ENCODE results near the gene DNAJC17.
A peak's percentile ranks its signal among the peaks of the same experiment; 100 is the strongest.

Gene DNAJC17

DNA sequence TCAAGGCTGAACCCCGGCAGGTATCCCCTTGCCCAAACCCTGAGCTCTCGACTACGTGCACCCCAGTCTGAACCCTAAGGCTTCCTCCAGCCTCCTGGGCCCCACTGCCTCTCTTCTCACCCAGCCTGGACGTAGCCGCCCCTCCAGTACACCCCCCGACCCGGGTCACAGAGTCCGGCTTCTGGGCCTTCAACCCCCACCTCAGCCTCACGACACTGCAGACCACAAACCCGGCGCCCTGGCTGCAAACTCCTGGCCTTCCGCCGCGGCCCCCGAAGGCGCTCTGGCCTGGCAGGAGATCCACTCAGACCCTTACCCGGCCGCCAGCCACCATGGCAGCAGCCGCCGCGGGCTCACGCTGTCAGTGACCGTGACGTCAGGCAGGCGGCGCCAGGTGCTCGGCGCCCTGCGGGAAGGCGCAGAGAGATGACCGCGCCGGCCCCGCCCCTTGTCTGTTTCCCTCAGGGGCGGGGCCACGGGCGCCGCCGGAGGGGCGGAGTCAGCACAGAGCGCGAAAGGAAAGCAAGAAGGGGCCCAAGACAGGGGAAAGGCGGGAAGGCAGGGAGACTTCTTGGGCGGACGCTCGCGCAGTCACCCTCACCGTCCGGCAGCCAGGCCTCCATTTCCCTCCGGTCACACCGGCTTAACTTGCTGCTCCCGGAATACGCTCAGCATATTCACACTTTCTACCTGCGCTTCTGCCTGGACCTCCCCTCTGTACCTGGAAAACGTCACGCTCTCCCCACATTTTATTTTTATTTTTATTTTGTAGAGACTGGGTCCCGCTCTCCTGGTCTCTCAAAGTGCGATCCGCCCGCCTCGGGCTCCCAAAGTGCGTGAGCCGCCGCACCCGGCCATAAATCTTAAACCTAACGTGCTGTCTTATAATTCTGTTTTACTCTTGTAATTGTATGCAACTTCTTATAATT, 52.1 kb downstream of the DNAJC17 start, which contains the start of gene RMDN3:
Gene RMDN3, minus strand, starts transcription at position 372 of the 929 bp plus-strand sequence. CDS start 471 bp downstream, outside the sequence.
- H3K4me3 ChIP-seq (replicated peaks; ENCODE audit: low read depth, low read length) = peak within 1 kb of the TSS; percentile 92
- DNase-seq (ENCODE audit: extremely low read depth, low read depth) = no peak
- TF ChIP-seq, protein P1, sequence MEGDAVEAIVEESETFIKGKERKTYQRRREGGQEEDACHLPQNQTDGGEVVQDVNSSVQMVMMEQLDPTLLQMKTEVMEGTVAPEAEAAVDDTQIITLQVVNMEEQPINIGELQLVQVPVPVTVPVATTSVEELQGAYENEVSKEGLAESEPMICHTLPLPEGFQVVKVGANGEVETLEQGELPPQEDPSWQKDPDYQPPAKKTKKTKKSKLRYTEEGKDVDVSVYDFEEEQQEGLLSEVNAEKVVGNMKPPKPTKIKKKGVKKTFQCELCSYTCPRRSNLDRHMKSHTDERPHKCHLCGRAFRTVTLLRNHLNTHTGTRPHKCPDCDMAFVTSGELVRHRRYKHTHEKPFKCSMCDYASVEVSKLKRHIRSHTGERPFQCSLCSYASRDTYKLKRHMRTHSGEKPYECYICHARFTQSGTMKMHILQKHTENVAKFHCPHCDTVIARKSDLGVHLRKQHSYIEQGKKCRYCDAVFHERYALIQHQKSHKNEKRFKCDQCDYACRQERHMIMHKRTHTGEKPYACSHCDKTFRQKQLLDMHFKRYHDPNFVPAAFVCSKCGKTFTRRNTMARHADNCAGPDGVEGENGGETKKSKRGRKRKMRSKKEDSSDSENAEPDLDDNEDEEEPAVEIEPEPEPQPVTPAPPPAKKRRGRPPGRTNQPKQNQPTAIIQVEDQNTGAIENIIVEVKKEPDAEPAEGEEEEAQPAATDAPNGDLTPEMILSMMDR (IDR thresholded peaks at IDR 0.05; ENCODE audit: low read depth, low read length, missing control alignments) = no peak

- DNase-seq (ENCODE audit: extremely low read depth, low read depth) = no peak
- H3K4me3 ChIP-seq (replicated peaks; ENCODE audit: low read depth, low read length) = peak overlapping the region; percentile 92
- TF ChIP-seq, protein P1 (IDR thresholded peaks at IDR 0.05; ENCODE audit: low read depth, low read length, missing control alignments) = no peak
These were observed 52.7 kb downstream of the DNAJC17 start for GRCh38 chr15:40754574-40754882.

DNA sequence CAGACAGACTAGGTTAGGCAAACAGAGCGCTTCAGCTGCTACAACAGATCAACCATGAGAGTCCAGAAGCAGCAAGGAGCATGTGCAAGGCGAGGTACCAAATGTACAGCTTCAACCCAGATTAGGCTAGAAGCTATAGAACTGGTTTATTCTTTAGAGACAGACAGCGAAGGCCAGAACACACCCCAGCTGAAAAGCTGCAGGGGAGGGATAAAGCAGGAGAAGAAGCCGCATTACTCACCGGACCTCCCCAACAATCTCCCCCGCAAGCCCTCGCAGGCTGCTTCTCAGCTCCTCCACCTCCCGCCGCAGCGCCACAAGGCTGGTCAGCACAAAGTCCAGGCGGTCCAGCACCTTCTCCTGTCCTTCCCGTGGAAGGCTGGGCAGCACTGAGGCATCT, 55.5 kb downstream of the DNAJC17 start:
- no peak for DNase-seq (ENCODE audit: extremely low read depth, low read depth)
- TF ChIP-seq, protein P1 (IDR thresholded peaks at IDR 0.05; ENCODE audit: low read depth, low read length, missing control alignments) = no peak
- no peak overlapping the region for H3K4me3 ChIP-seq (replicated peaks; ENCODE audit: low read depth, low read length)

GRCh38 chr15:40750885-40751284, 56.4 kb downstream of the DNAJC17 start:
- TF ChIP-seq, protein P1 (IDR thresholded peaks at IDR 0.05; ENCODE audit: low read depth, low read length, missing control alignments) = no peak
- no peak for DNase-seq (ENCODE audit: extremely low read depth, low read depth)
- H3K4me3 ChIP-seq (replicated peaks; ENCODE audit: low read depth, low read length) = no peak overlapping the region

DNA sequence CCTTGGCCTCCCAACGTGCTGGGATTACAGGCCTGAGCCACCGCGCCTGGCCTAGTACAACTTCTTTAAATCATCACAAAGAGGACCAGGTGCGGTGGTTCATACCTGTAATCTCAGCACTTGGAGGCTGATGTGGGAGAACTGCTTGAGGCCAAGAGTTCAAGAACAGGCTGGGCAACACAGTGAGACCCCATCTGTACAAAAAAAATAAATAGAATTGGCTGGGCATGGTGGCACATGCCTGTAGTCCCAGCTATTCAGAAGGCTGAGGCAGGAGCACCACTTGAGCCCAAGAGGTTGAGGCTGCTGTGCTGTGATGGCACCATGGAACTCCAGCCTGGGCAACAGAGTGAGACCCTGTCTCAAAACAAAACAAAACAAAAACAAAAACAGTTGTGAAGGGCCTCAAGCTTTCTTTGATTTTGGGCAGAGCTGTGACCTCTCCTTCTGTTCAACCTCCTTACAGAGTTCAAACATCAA, 58.1 kb downstream of the DNAJC17 start:
- no peak overlapping the region for H3K4me3 ChIP-seq (replicated peaks; ENCODE audit: low read depth, low read length)
- TF ChIP-seq, protein P1 (IDR thresholded peaks at IDR 0.05; ENCODE audit: low read depth, low read length, missing control alignments) = no peak

DNA sequence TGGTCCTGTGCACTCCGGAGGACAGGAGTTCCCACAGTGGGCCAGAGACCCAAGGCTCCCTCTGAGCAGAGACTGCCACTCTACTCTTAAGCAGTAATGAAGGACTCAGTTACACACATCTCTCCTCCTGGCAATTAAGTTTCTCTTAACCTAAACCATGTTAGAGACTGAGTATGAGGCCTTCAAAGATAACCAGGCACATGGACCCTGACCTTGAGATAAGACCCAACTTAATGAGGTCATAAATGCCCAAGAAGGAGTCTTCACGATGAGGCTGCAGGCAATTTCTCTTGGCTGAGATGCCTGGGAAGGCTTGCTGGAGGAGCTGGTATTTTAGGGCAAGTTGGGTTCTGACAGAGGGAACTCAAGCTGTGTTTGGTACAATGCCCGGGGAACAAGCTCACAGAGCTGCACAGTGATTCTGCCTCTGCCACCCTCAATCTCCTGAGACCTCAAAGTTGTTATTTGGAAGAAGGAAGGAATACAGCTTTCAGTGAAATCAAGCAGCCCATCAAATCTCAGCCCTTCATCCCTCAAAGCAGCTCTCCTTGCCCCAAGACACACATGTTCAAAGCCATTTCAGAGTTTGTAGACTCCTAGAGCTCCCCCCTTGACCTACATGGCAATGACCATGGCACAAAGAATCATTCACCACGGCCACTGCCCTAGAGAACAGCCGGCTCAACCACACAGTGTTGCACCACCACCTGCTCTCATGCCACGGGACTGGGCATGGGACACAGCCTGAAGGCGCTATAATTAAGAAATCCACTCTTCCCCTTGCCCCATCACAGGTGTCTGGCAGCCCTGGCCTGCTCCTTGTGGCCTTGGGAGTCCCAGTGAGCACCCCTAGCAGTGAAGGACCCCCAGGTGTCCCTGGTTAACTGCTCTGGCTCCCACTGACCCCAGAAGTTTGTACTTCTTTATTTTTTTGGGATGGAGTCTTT, 59.3 kb downstream of the DNAJC17 start:
- no peak for DNase-seq (ENCODE audit: extremely low read depth, low read depth)
- no peak overlapping the region for H3K4me3 ChIP-seq (replicated peaks; ENCODE audit: low read depth, low read length)
- TF ChIP-seq, protein P1 (IDR thresholded peaks at IDR 0.05; ENCODE audit: low read depth, low read length, missing control alignments) = no peak

More for the DNA sequence above, 58.1 kb downstream of the DNAJC17 start:
- no peak for DNase-seq (ENCODE audit: extremely low read depth, low read depth)

All from HFF-Myc (cell line).